ENCODE data around the gene FAP.

DNA sequence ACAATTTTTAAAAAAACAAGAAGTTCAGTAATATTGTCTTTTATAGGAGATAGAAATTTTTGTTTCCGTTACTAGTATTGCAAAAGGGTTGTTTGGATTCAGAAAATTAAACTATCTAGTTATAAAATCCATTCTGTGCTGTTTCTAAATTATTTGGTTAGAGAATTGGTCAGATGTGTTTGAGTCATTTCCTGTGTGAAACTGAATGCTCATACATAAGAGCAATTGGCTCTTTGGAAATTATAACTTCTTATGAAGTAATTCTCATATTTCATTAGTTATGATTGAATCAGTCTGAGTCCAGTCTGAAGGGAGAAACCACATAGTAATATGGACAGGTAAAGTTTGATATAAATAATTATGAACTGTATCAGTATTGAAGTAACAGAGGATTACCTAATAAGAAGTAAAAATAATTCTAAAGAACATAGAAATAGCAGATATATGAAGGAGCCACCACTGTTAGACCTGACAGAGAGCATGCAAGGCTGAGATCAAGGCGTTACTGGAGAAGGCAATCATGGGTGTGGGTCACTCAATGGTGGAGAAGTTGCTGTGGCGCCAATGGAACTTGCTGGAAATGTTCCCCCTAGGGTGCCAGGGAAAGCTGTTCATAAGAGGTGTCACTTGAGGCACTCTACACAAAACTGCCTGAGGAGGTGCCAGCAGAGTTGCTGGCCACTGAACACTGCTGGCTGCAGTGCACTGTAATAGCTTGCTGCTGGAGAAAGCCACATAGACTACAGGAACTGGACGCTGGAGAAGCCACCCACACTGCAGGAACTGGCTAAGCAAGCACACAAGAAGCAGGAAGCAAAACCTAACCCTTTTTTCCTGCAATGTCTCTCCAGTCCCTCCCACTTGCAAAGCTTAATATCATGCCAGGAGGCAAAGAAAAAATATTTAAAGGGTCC is 18.0 kb upstream of the FAP start:
- TF ChIP-seq, protein P1, sequence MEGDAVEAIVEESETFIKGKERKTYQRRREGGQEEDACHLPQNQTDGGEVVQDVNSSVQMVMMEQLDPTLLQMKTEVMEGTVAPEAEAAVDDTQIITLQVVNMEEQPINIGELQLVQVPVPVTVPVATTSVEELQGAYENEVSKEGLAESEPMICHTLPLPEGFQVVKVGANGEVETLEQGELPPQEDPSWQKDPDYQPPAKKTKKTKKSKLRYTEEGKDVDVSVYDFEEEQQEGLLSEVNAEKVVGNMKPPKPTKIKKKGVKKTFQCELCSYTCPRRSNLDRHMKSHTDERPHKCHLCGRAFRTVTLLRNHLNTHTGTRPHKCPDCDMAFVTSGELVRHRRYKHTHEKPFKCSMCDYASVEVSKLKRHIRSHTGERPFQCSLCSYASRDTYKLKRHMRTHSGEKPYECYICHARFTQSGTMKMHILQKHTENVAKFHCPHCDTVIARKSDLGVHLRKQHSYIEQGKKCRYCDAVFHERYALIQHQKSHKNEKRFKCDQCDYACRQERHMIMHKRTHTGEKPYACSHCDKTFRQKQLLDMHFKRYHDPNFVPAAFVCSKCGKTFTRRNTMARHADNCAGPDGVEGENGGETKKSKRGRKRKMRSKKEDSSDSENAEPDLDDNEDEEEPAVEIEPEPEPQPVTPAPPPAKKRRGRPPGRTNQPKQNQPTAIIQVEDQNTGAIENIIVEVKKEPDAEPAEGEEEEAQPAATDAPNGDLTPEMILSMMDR (IDR thresholded peaks at IDR 0.05) = no peak
- TF ChIP-seq POLR2A (IDR thresholded peaks at IDR 0.05) (no peak), EP300 (IDR thresholded peaks at IDR 0.05) (no peak)

Data from gastroesophageal sphincter (tissue), 3 donors.